Measurements from ENCODE around the gene ZNF473.

DNA sequence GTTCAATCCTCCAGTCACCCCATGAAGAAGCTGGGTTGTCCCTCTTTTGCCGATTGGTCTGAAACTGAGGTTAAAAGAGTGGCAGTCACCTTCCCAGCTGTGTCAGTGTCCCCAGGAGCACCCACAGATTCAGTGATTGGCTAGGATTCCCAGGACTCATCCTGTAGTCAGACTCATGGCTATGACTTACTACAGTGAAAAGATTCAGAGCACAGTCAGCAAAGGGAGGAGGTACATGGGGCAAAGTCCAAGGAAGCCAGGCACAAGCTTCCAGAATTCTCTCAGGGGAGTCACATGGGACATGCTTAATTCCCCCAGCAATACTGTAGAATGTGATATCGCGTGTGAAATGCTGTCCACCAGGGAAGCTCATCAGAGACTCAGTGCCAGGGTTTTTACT is 14.2 kb downstream of the ZNF473 start:
- TF ChIP-seq, protein P1, sequence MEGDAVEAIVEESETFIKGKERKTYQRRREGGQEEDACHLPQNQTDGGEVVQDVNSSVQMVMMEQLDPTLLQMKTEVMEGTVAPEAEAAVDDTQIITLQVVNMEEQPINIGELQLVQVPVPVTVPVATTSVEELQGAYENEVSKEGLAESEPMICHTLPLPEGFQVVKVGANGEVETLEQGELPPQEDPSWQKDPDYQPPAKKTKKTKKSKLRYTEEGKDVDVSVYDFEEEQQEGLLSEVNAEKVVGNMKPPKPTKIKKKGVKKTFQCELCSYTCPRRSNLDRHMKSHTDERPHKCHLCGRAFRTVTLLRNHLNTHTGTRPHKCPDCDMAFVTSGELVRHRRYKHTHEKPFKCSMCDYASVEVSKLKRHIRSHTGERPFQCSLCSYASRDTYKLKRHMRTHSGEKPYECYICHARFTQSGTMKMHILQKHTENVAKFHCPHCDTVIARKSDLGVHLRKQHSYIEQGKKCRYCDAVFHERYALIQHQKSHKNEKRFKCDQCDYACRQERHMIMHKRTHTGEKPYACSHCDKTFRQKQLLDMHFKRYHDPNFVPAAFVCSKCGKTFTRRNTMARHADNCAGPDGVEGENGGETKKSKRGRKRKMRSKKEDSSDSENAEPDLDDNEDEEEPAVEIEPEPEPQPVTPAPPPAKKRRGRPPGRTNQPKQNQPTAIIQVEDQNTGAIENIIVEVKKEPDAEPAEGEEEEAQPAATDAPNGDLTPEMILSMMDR (IDR thresholded peaks at IDR 0.05): no peak
- no peak for TF ChIP-seq POLR2A (IDR thresholded peaks at IDR 0.05)

All from lower leg skin (tissue), 3 donors.